WERI-Rb-1 (cell line): Measurements from ENCODE around the gene ZRSR2.
A peak's percentile ranks its signal among the peaks of the same experiment; 100 is the strongest.
"Not testable (repeated sequence)": the region's sequence is repeated elsewhere in the genome, so short reads cannot be mapped to it uniquely, and the experiment has no call there.

Source experiments
- DNase-seq: peaks from one replicate; pipeline ENCODE4 v3.0.0-alpha.2; 2020
- H3K27ac ChIP-seq: fragments of 250-450 bp; sonication (Bioruptor Pico); 2 replicates; pipeline ENCODE4 v1.5.1; 2020; ENCODE audit warnings: mild to moderate bottlenecking, moderate library complexity
- H3K27me3 ChIP-seq: fragments of 250-450 bp; sonication (Bioruptor Pico); 2 replicates; pipeline ENCODE4 v1.5.1; 2021; ENCODE audit warnings: mild to moderate bottlenecking, low read depth, moderate library complexity; ENCODE audit not compliant: insufficient read depth, severe bottlenecking
- H3K36me3 ChIP-seq: fragments of 250-450 bp; sonication (Bioruptor Pico); 2 replicates; pipeline ENCODE4 v1.5.1; 2020; ENCODE audit warnings: mild to moderate bottlenecking, moderate library complexity
- H3K4me3 ChIP-seq: 2 replicates; pipeline ENCODE4 v1.5.1; 2011; ENCODE audit warnings: low read depth, mild to moderate bottlenecking, control low read depth, low read length
- H3K9me3 ChIP-seq: fragments of 250-450 bp; sonication (Bioruptor Pico); 2 replicates; pipeline ENCODE4 v1.5.1; 2021; ENCODE audit warnings: mild to moderate bottlenecking, moderate library complexity; ENCODE audit not compliant: severe bottlenecking
- CTCF ChIP-seq: IDR thresholded peaks from 2 replicates; pipeline ENCODE4 v1.5.1; 2011; ENCODE audit warnings: low read depth, mild to moderate bottlenecking, control low read depth, inconsistent platforms, low read length

ZRSR2 gene

GRCh38 chrX:15789979-15790768 is at the start of gene ZRSR2:
Gene ZRSR2, plus strand, starts transcription at chrX:15790484. Its CDS starts 12 bp downstream, at chrX:15790496.
- no peak for TF ChIP-seq CTCF
- Histone ChIP-seq H3K36me3 (peaks cover 22% of the 10 kb centered on the region), H3K27me3 (no peaks in the 10 kb centered on the region), H3K4me3 (peak within 1 kb of the TSS; percentile 85), H3K9me3 (no peaks in the 10 kb centered on the region), H3K27ac (peak within 1 kb of the TSS; percentile 75)
- peak; percentile 89 for DNase-seq

- H3K27ac ChIP-seq = no peak overlapping the region
- DNase-seq = no peak
- no peaks in the 10 kb centered on the region for H3K9me3 ChIP-seq
- H3K27me3 ChIP-seq = no peaks in the 10 kb centered on the region
- no peak overlapping the region for H3K4me3 ChIP-seq
- no peak for TF ChIP-seq CTCF
- H3K36me3 ChIP-seq = no peaks in the 10 kb centered on the region
Observed at GRCh38 chrX:15744181-15744867, 46.0 kb upstream of the ZRSR2 start.

- Histone ChIP-seq H3K9me3 (no peaks in the 10 kb centered on the region), H3K36me3 (no peaks in the 10 kb centered on the region), H3K27me3 (no peaks in the 10 kb centered on the region), H3K4me3 (no peak overlapping the region), H3K27ac (no peak overlapping the region)
- no peak for TF ChIP-seq CTCF
- DNase-seq = no peak
Observed at GRCh38 chrX:15745179-15745578, 45.1 kb upstream of the ZRSR2 start.

GRCh38 chrX:15746651-15747050 is 43.6 kb upstream of the ZRSR2 start:
- H3K27ac ChIP-seq, H3K9me3 ChIP-seq, H3K27me3 ChIP-seq, H3K4me3 ChIP-seq, DNase-seq, H3K36me3 ChIP-seq: not testable (repeated sequence)

- no peaks in the 10 kb centered on the region for H3K27me3 ChIP-seq
- DNase-seq = no peak
- no peak overlapping the region for H3K27ac ChIP-seq
Observed at GRCh38 chrX:15747626-15748173, 42.6 kb upstream of the ZRSR2 start.

More at GRCh38 chrX:15747626-15748173, 42.6 kb upstream of the ZRSR2 start:
- no peak for TF ChIP-seq CTCF
- no peaks in the 10 kb centered on the region for H3K9me3 ChIP-seq
- H3K4me3 ChIP-seq = no peak overlapping the region
- no peaks in the 10 kb centered on the region for H3K36me3 ChIP-seq
